HG03378 (cell line): ENCODE results near the gene COL6A2.

Experiments
- ATAC-seq: cut with Tn5 transposase; IDR thresholded peaks from one replicate; pipeline ENCODE4 v1.9.1; 2021; ENCODE audit warnings: mild to moderate bottlenecking, moderate library complexity; ENCODE audit not compliant: unreplicated experiment

COL6A2 gene

GRCh38 chr21:46153247-46154154 is 55.6 kb downstream of the COL6A2 start:
- no peak for ATAC-seq

DNA sequence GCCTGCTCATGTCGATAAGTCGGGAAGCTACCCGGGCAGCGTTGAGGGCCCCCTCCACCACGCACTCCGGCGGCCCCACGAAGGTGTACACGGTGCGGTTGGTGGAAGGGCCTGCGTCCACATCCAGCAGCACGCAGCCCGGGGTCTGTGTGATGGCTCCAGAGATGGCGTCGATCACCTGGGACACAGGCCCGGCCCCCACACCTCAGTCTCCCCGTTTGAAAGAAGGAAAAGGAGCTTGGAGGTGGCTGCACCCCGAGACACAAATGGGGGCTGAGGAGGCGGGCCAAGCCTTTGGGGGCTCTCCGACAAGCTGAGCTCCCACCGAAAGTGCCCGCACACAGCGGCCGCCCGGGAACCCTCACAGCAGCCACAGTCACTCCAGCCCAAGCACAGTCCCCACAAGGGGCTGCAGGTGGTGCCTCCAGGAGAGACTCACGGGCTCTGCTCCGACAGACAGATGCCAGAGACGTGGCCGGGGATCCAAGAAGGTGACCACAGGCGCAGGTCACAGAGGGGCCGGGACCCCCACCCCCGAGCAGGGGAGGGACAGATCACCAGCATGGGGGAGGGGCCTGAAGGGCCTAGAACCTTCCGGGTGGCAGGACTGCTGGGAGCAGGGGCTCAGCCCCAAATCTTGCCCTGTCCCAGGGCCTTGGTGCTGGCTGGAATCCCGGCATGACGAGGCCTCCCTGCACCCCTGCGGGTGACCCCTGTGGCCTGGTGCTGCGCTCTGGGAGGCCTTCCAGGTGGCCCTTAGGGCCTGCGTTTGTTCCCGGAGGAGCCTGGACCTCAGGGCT is 56.4 kb downstream of the COL6A2 start:
- no peak for ATAC-seq

DNA sequence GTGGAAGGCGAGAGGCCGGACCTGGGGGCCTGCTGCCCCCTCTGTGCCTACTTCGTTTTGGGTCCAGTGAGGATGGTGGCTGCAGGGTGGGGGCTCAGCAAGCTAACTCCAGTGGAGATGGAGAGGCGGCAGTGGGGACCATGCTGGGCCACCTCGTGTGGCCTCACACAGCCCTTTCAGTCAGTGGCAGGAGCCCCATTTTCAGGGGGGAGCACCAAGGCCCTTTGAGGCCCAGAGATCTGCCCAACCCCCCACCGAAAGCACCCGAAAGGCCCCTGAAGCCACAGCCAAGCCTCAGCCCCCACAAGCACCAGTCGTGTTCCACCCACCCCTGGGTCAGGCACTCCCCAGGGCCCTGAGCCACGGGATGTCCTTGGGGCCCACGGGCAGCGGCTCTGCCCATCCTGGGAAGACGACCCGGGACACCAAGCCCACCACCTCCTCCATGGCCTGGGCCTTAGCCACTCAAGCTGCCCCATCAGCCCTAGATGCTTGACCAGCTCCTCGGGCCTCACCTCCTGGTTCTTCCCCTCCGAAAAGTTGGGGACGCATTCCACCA is 57.1 kb downstream of the COL6A2 start:
- no peak for ATAC-seq

DNA sequence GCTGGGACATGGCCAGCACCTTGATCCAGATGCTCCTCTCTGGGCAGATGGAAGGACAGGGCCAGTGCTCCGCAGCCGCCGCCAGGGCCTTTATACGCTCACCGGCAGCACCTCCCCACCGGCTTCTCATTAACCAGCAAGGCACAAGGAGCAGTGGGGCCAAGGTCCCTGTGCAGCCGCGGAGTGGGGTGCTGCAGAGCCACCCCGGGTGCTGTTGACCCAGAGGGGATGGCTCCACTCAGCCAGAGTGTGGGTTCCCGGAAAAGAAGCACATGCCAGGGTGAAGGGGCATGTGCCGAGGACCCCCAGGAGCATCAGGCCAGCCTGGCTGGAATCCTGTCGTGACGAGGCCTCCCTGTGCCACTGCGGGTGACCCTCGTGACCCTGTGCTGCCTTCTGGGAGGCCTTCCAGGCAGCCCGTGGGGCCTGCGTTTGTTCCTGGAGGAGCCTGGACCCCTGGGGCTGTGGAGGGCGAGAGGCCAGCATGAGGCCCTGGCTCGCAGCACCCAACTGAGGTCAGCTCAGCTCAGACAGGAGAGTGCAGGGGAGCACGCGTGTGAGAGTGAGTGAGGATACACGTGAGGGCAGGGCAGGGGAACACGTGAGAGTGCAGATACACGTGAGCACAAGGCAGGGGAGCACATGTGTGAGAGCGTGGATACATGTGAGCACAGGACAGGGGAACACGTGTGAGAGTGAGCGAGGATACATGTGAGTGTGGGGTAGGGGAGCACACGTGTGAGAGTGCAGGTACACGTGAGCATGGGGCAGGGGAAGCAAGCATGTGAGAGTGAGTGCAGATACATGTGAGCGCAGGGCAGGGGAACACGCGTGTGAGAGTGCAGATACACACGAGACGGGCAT is 57.8 kb downstream of the COL6A2 start, which contains the start of gene FTCD:
FTCD (minus strand) TSS at position 66 of the 864 bp plus-strand sequence; CDS start at position 10, 56 bp downstream.
- ATAC-seq, result no peak

DNA sequence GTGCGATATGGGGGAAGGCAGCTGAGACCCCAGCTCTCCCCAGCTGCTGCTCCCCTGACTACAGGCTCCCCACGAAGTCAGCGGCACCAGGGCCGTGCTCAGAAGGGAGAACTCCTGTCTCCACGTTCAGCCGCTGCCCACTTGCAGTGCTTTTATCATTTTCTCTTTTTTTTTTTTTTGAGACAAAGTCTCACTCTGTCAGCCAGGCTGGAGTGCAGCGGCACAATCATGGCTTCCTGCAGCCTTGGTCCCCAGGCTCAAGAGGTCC is 58.4 kb downstream of the COL6A2 start:
- ATAC-seq, result no peak

DNA sequence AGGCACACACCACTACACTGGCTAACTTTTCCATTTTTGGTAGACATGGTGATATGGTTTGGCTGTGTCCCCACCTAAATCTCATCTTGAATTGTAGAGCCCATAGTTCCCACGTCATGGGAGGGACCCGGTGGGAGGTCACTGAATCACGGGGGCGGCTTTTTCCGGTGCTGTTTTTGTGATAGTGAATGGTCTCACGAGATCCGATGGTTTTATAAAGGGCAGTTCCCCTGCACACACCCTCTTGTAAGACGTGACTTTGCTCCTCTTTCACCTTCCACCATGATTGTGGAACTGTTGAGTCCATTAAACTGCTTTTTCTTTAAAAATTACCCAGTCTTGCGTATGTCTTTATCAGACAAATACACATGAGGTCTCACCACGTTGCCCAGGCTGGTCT is 58.8 kb downstream of the COL6A2 start:
- ATAC-seq, result no peak

DNA sequence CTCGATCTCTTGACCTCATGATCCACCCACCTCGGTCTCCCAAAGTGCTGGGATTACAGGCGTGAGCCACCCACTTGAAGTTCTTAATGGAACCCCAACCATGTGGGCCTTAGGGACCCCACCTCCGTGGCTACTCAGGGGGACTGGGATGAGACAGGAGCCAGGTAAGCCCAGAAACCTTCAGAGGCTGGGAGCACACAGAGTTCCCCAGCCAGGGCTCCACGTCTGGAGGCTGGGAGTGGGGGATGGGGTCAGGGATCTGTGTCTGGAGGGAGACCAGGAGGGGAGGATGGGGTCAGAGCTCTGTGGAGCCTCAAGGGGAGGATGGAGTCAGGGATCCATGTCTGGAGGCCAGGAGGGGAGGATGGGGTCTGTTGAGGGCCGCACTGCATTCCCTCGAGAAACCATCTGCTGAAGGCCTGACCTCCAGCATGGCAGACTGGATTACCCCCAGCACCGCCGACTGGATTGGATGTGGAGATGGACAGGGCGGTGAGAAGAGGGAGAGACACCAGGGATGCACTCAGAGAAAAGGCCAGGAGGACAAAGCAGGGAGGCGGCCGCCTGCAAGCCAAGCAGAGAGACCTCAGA is 59.6 kb downstream of the COL6A2 start:
- no peak for ATAC-seq

- ATAC-seq, result no peak
Measured at GRCh38 chr21:46157987-46158451, 60.1 kb downstream of the COL6A2 start.

- no peak for ATAC-seq
Measured at GRCh38 chr21:46158666-46159300, 60.9 kb downstream of the COL6A2 start.

- ATAC-seq, result no peak
Measured at GRCh38 chr21:46159390-46159789, 61.5 kb downstream of the COL6A2 start.

- ATAC-seq, result no peak
Measured at GRCh38 chr21:46159841-46160656, 62.1 kb downstream of the COL6A2 start.

GRCh38 chr21:46160657-46160906 is 62.7 kb downstream of the COL6A2 start:
- ATAC-seq, result no peak

GRCh38 chr21:46160907-46161632 is 63.2 kb downstream of the COL6A2 start:
- ATAC-seq, result no peak

- ATAC-seq, result no peak
Measured at GRCh38 chr21:46161633-46162592, 64.0 kb downstream of the COL6A2 start.

- no peak for ATAC-seq
Measured at GRCh38 chr21:46163380-46163779, 65.5 kb downstream of the COL6A2 start.

DNA sequence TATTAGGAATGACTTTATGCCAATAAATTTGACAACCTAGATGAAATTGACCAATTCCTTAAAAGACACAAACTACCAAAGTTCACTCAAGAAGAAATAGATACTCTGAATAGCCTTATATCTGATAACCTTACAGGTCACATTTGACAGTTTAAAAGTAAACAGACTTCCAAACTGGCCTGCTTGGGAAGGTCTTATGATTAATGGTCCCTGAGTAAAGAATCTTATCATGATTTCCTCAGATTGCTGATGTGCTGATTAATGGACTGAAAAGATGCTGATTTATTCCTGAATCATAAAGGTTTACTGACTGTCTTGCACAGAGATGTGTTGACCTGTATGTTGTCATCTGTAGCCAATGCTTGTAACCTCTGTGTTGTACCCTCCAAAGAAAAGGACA is 67.2 kb downstream of the COL6A2 start:
- ATAC-seq, result no peak

DNA sequence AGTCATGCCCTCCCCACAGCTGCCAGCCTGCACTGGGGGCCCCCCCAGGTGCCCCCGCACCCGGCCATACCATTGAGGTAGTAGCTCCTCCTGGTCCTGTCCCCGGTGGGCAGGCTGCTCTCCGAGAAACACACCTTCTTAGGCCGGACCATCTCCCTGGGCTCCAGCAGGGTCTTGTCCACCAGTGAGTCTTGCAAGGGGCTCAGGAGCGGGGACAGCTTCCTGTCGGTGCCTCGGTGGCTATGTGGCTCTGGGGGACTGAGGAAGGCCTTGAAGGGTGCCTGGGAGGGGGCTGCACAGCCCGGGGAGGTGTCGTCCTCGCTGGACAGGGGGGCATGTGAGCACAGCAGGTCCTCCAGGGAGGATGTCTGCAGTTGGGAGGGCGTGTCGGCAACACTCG is 70.3 kb downstream of the COL6A2 start:
- no peak for ATAC-seq
